Lung (tissue), 12 donors: Measurements from ENCODE around the gene REEP1. TPM values are rescaled to one million over a fixed set of nuclear protein-coding genes. Genes with fewer than 3 reads are reported as not detected.
A peak's percentile ranks its signal among the peaks of the same experiment; 100 is the strongest.

Source experiments
- ATAC-seq: fragments of 200-7000 bp; cut with Tn5 transposase; one replicate; pipeline ENCODE4 v1.9.1; 2020; ENCODE audit warnings: moderate number of reproducible peaks; ENCODE audit not compliant: insufficient read depth, low FRiP score
- DNase-seq, 3 donors: peaks; one replicate each; pipeline ENCODE4 v3.0.0-alpha.2; 2013 to 2017
- H3K27ac ChIP-seq, 2 donors: one replicate each; pipeline ENCODE4 v1.5.1; 2013; ENCODE audit warnings: mild to moderate bottlenecking in 2 of 2, moderate library complexity in 2 of 2, control low read depth in 1 of 2, inconsistent platforms in 1 of 2, low read depth in 1 of 2, low read length in 1 of 2
- H3K27me3 ChIP-seq, 3 donors: one replicate each; pipeline ENCODE4 v1.5.1; 2013; ENCODE audit warnings: low read length in 2 of 3; ENCODE audit not compliant: control insufficient read depth in 3 of 3, insufficient read depth in 3 of 3
- H3K36me3 ChIP-seq, 4 donors: one replicate each; pipeline ENCODE4 v1.5.1; 2013; ENCODE audit warnings: low read length in 4 of 4, mild to moderate bottlenecking in 1 of 4, moderate library complexity in 1 of 4; ENCODE audit not compliant: control insufficient read depth in 4 of 4, insufficient read depth in 4 of 4
- H3K4me1 ChIP-seq, 5 donors: one replicate each; pipeline ENCODE4 v1.5.1; 2013; ENCODE audit warnings: low read length in 5 of 5, mild to moderate bottlenecking in 2 of 5, moderate library complexity in 1 of 5; ENCODE audit not compliant: control insufficient read depth in 5 of 5, insufficient read depth in 5 of 5
- H3K4me3 ChIP-seq: one replicate; pipeline ENCODE4 v1.5.1; 2013; ENCODE audit warnings: mild to moderate bottlenecking, control low read depth, moderate library complexity
- H3K9ac ChIP-seq, 2 donors: one replicate each; pipeline ENCODE4 v1.5.1; 2013; ENCODE audit warnings: low read length in 2 of 2, control low read depth in 1 of 2; ENCODE audit not compliant: insufficient read depth in 1 of 2
- H3K9me3 ChIP-seq, 4 donors: one replicate each; pipeline ENCODE4 v1.5.1; 2013; ENCODE audit warnings: low read length in 3 of 4, mild to moderate bottlenecking in 1 of 4, moderate library complexity in 1 of 4; ENCODE audit not compliant: control insufficient read depth in 4 of 4, insufficient read depth in 3 of 4
- WGBS, 2 donors: extraction: QIAGEN DNeasy Blood & Tissue Kit; methylation state at CpG; one replicate each; pipeline ENCODE4 v1.1.7; 2013; 5-methylcytosine and 5-hydroxymethylcytosine counted together
- polyA plus RNA-seq, 2 donors: library from polyadenylated mRNA; stranded (reverse); fragments of 200-250 nt; gene quantifications; one replicate each; pipeline ENCODE4 v1.2.1, GENCODE V29; 2013
- total RNA-seq, 2 donors: library from RNA; depleted of rRNA in 1 of 2; stranded (reverse); fragments of >200 nt in 1 of 2; gene quantifications; one replicate each; pipeline ENCODE4 v1.2.1, GENCODE V29; 2014 to 2021
- TF ChIP-seq, protein P1 (sequence below): IDR thresholded peaks from 2 replicates; pipeline ENCODE4 v1.5.1; 2012; ENCODE audit warnings: mild to moderate bottlenecking; ENCODE audit errors: control extremely low read depth, extremely low read depth
- donor health status: control.
- donor health status: control.
- donor health status: Bipolar disorder and iron deficiency.
- donor health status: healthy.
- donor health status: DM: yes; HTN: yes; CAD: no.

Gene REEP1
- total and polyA plus RNA-seq, 4 donors: 2.4 to 19.7 (median 5.4) TPM

DNA sequence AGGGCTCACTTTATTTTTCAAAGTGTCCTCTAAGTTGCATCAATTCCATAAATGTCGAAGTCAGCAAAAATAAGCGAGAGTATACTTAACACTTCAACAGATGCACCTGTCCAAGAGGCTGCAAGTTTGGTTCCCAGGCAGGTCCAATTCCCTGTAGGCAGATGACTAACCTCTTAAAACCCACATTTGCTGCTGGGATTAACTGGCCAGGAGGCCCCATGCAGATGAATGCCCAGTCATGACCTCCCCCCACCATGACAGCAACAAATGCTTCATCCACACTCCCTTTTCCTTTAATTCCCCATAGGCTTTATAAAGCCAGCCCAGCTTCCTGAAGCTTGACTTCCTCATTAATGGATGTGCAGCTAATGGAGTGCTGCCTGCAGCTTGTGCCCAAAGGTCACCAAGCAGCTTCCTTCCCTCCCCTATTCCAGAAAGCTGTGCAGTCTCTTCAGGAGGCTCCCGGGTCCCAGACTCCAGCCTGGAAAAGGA lies 35.7 kb downstream of the REEP1 start:
- no peak overlapping the region for H3K4me3 ChIP-seq
- no peaks in the 10 kb centered on the region for H3K36me3 ChIP-seq
- no peaks in the 10 kb centered on the region for H3K27me3 ChIP-seq
- H3K27ac ChIP-seq: no peak overlapping the region
- no peaks in the 10 kb centered on the region for H3K9me3 ChIP-seq
- no peak overlapping the region for H3K9ac ChIP-seq
- H3K4me1 ChIP-seq: peaks cover 10 to 81% (median 15%) of the 10 kb centered on the region in 5 donors
- ATAC-seq (no peak), DNase-seq (peak; percentile 72 to 88 (median 79))
- WGBS, 2 donors: 62 to 68% methylated on average over 3 of the region's 3 CpGs
- TF ChIP-seq, protein P1, sequence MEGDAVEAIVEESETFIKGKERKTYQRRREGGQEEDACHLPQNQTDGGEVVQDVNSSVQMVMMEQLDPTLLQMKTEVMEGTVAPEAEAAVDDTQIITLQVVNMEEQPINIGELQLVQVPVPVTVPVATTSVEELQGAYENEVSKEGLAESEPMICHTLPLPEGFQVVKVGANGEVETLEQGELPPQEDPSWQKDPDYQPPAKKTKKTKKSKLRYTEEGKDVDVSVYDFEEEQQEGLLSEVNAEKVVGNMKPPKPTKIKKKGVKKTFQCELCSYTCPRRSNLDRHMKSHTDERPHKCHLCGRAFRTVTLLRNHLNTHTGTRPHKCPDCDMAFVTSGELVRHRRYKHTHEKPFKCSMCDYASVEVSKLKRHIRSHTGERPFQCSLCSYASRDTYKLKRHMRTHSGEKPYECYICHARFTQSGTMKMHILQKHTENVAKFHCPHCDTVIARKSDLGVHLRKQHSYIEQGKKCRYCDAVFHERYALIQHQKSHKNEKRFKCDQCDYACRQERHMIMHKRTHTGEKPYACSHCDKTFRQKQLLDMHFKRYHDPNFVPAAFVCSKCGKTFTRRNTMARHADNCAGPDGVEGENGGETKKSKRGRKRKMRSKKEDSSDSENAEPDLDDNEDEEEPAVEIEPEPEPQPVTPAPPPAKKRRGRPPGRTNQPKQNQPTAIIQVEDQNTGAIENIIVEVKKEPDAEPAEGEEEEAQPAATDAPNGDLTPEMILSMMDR: no peak

DNA sequence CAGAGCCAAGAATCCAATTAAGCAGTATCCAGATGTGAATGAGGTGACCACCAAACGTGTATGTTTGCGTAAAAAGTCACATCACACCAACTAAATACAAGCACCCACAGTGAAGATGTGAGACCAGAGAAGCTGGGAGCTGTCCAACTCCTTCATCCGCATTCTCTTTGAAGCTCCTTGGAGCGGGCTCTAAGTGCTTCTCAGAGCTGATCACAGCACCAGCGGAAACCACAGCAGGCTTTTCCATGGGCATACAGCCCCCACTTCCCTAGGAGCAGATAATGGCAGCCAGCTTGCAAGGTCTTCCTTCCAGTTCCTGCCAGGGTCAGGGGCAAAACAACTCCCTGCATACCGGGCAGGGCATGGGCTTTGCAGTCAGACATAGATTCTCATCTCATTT lies 36.4 kb downstream of the REEP1 start:
- no peaks in the 10 kb centered on the region for H3K36me3 ChIP-seq
- DNase-seq (peak; percentile 69 to 86 (median 72)), ATAC-seq (no peak)
- WGBS, 2 donors: 46 to 64% methylated on average over 6 of the region's 6 CpGs
- H3K27ac ChIP-seq: no peak overlapping the region
- H3K4me3 ChIP-seq: no peak overlapping the region
- peaks cover 10 to 75% (median 15%) of the 10 kb centered on the region in 5 donors for H3K4me1 ChIP-seq
- H3K27me3 ChIP-seq: no peaks in the 10 kb centered on the region
- no peak overlapping the region for H3K9ac ChIP-seq
- H3K9me3 ChIP-seq: no peaks in the 10 kb centered on the region
- TF ChIP-seq, protein P1: no peak

DNA sequence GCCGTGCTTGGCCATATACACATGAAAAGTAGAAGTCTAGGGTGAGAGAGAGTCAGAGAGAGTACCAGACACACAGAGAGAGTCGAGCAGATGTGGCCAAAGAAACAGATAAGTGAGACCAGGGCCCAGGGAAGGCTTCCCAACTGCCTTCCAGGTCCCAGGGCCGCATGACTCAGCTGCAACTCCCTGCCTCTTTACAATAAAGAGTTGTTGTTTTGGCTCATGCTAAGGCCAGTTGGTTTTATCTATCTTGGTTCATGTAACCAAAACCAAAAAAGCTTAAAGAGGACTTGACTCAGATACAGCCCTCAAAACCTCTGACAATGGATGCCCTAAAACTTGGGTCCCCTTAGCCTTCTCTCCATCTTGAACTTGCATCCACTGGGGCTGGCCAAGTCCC lies 36.9 kb downstream of the REEP1 start:
- 81 to 83% methylated on average over 3 of the region's 3 CpGs for WGBS, 2 donors

More for the DNA sequence above, 36.9 kb downstream of the REEP1 start:
- Histone ChIP-seq H3K27ac (no peak overlapping the region), H3K9me3 (no peaks in the 10 kb centered on the region), H3K4me3 (no peak overlapping the region), H3K4me1 (peaks cover 10 to 70% (median 15%) of the 10 kb centered on the region in 5 donors), H3K36me3 (no peaks in the 10 kb centered on the region), H3K27me3 (no peaks in the 10 kb centered on the region), H3K9ac (no peak overlapping the region)
- ATAC-seq: peak; percentile 14
- TF ChIP-seq, protein P1: no peak
- peak in 2 of 3 donors; percentile 25 to 27 for DNase-seq
